Coronary artery (tissue), 2 donors: ENCODE data around the gene GMEB2.
A peak's percentile ranks its signal among the peaks of the same experiment; 100 is the strongest.

Source experiments
- DNase-seq: peaks from one replicate; pipeline ENCODE4 v3.0.0-alpha.2; 2017; ENCODE audit warnings: low spot score
- H3K27ac ChIP-seq, 2 donors: fragments of 200-600 bp; sonication (generic); one replicate each; pipeline ENCODE4 v1.5.1; 2016 to 2019
- H3K4me3 ChIP-seq: fragments of 200-600 bp; sonication (generic); 2 replicates; pipeline ENCODE4 v1.5.1; 2016; ENCODE audit warnings: mild to moderate bottlenecking, moderate library complexity
- CTCF ChIP-seq: fragments of 200-600 bp; sonication (generic); IDR thresholded peaks from one replicate; pipeline ENCODE4 v1.5.1; 2019; ENCODE audit warnings: antibody characterized with exemption

GMEB2 gene

GRCh38 chr20:63625771-63626423 is 1.0 kb downstream of the GMEB2 start:
- DNase-seq = no peak
- peak overlapping the region; percentile 99 for H3K4me3 ChIP-seq
- no peak for TF ChIP-seq CTCF
- H3K27ac ChIP-seq = peak overlapping the region; percentile 85 to 99

- Histone ChIP-seq H3K27ac (no peak overlapping the region), H3K4me3 (no peak overlapping the region)
- DNase-seq = no peak
- no peak for TF ChIP-seq CTCF
These were observed 2.4 kb downstream of the GMEB2 start for GRCh38 chr20:63624486-63624885.

GRCh38 chr20:63622732-63623131 is 4.2 kb downstream of the GMEB2 start:
- TF ChIP-seq CTCF = no peak
- no peak for DNase-seq
- Histone ChIP-seq H3K27ac (no peak overlapping the region), H3K4me3 (no peak overlapping the region)

GRCh38 chr20:63622096-63622495 is 4.8 kb downstream of the GMEB2 start:
- no peak for TF ChIP-seq CTCF
- DNase-seq = no peak
- Histone ChIP-seq H3K27ac (no peak overlapping the region), H3K4me3 (no peak overlapping the region)

- no peak for DNase-seq
- no peak overlapping the region for H3K4me3 ChIP-seq
- no peak overlapping the region for H3K27ac ChIP-seq
- TF ChIP-seq CTCF = no peak
These were observed 5.9 kb downstream of the GMEB2 start for GRCh38 chr20:63620991-63621390.

- TF ChIP-seq CTCF = no peak
- Histone ChIP-seq H3K27ac (no peak overlapping the region), H3K4me3 (no peak overlapping the region)
- DNase-seq = no peak
These were observed 7.4 kb downstream of the GMEB2 start for GRCh38 chr20:63619505-63619904.

GRCh38 chr20:63619086-63619485 is 7.8 kb downstream of the GMEB2 start:
- DNase-seq = no peak
- no peak overlapping the region for H3K27ac ChIP-seq
- TF ChIP-seq CTCF = no peak
- no peak overlapping the region for H3K4me3 ChIP-seq
